OCI-LY3 (cell line): Measurements from ENCODE around the gene PLCB1.

ENCODE experiments used
- H2AFZ ChIP-seq: fragments of 200-600, 300-600 bp; shearing (Covaris generic); 2 replicates; pipeline ENCODE4 v1.6.0; 2014; ENCODE audit warnings: antibody characterized with exemption, low read depth, low read length
- H3K27ac ChIP-seq: fragments of 200-600, 300-600 bp; sonication (generic); 2 replicates; pipeline ENCODE4 v1.5.1; 2014; ENCODE audit warnings: mild to moderate bottlenecking, low read length, moderate library complexity, mixed read lengths
- H3K27me3 ChIP-seq: fragments of 200-600, 300-600 bp; sonication (generic); 2 replicates; pipeline ENCODE4 v1.6.1; 2014; ENCODE audit warnings: low read depth, low read length, mixed read lengths
- H3K36me3 ChIP-seq: fragments of 200-600, 300-600 bp; sonication (generic); replicated peaks from 2 replicates; pipeline ENCODE3; 2014; ENCODE audit warnings: low read depth, low read length, mixed read lengths
- H3K4me1 ChIP-seq: fragments of 300-600, 200-600 bp; sonication (generic); 2 replicates; pipeline ENCODE4 v1.6.1; 2014; ENCODE audit warnings: low read length, mixed read lengths
- H3K4me2 ChIP-seq: fragments of 200-600, 300-600 bp; sonication (generic); 2 replicates; pipeline ENCODE4 v1.6.1; 2014; ENCODE audit warnings: low read length, mixed read lengths
- H3K4me3 ChIP-seq: fragments of 300-600, 200-600 bp; sonication (generic); 2 replicates; pipeline ENCODE4 v1.5.1; 2014; ENCODE audit warnings: antibody characterized with exemption, mild to moderate bottlenecking, low read length, moderate library complexity
- H3K79me2 ChIP-seq: fragments of 300-600, 200-600 bp; shearing (Covaris generic); 2 replicates; pipeline ENCODE4 v1.6.1; 2014; ENCODE audit warnings: mild to moderate bottlenecking, low read length, mixed read lengths
- H3K9ac ChIP-seq: fragments of 300-600, 200-600 bp; shearing (Covaris generic); 2 replicates; pipeline ENCODE4 v1.6.0; 2014; ENCODE audit warnings: mild to moderate bottlenecking, low read length, moderate library complexity
- H3K9me3 ChIP-seq: fragments of 200-600, 300-600 bp; shearing (Covaris generic); 2 replicates; pipeline ENCODE4 v1.6.1; 2014; ENCODE audit warnings: low read length, mixed read lengths; ENCODE audit not compliant: insufficient read depth
- H4K20me1 ChIP-seq: fragments of 200-600, 300-600 bp; sonication (generic); 2 replicates; pipeline ENCODE4 v1.6.1; 2016; ENCODE audit warnings: low read length, mixed read lengths; ENCODE audit not compliant: insufficient read depth
- EZH2phosphoT487 ChIP-seq: fragments of 200-600 bp; shearing (Covaris generic); IDR thresholded peaks from 2 replicates; pipeline ENCODE4 v1.6.1; 2018; ENCODE audit warnings: antibody characterized with exemption, mixed run types, low read depth
- TF ChIP-seq, protein P1 (sequence below): fragments of 200-600, 300-600 bp; sonication (generic); IDR thresholded peaks from 2 replicates; pipeline ENCODE4 v1.5.1; 2014; ENCODE audit warnings: antibody characterized with exemption, low read length, low read depth

PLCB1 gene

DNA sequence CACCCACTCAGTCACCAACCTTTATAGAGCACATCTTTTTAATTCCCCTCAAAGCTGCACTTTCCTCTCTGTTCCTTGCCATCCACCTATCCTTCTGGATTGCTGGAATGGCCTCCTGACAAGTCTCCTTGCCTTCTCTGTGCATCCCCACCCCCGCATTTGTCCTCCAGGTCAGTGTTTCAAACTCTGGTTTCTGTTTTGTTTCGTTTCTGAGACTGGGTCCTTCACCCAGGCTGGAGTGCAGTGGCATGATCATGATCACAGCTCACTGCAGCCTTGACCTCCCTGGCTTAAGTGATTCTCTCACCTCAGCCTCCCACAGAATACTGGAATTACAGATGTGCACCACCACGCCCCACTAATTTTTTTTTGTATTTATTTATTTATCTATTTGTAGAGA lies 96.2 kb downstream of the PLCB1 start:
- Histone ChIP-seq H3K9ac (no peak overlapping the region), H4K20me1 (no peaks in the 10 kb centered on the region), H3K79me2 (no peaks in the 10 kb centered on the region), H3K4me1 (peaks cover 12% of the 10 kb centered on the region), H3K4me3 (no peak overlapping the region), H2AFZ (no peak overlapping the region; the same call in 1 of the 2 replicates), H3K27me3 (no peaks in the 10 kb centered on the region), H3K9me3 (no peaks in the 10 kb centered on the region), H3K4me2 (peak overlapping the region; percentile 25; the same call in 1 of the 2 replicates), H3K27ac (no peak overlapping the region), H3K36me3 (no peaks in the 10 kb centered on the region)
- TF ChIP-seq, protein P1, sequence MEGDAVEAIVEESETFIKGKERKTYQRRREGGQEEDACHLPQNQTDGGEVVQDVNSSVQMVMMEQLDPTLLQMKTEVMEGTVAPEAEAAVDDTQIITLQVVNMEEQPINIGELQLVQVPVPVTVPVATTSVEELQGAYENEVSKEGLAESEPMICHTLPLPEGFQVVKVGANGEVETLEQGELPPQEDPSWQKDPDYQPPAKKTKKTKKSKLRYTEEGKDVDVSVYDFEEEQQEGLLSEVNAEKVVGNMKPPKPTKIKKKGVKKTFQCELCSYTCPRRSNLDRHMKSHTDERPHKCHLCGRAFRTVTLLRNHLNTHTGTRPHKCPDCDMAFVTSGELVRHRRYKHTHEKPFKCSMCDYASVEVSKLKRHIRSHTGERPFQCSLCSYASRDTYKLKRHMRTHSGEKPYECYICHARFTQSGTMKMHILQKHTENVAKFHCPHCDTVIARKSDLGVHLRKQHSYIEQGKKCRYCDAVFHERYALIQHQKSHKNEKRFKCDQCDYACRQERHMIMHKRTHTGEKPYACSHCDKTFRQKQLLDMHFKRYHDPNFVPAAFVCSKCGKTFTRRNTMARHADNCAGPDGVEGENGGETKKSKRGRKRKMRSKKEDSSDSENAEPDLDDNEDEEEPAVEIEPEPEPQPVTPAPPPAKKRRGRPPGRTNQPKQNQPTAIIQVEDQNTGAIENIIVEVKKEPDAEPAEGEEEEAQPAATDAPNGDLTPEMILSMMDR, result no peak
- no peak for TF ChIP-seq EZH2phosphoT487

DNA sequence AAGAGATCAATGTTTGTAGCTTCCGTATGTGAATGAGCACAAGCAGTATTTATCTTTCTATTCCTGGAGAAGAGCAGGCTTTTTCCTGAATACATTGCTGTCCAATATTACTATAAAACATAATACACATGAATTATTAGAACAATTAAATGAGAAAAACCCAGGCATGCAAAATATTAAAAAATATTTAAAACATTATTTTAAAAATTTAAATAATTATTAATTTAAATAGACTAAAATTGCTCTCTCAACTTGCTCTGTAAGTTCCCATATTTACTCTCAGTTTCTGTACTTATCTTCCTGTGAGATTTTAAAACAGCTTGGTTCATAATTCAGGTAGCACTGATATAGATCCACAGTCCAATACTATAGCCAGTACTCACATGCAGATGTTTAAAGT lies 97.0 kb downstream of the PLCB1 start:
- no peaks in the 10 kb centered on the region for H3K36me3 ChIP-seq
- H3K9ac ChIP-seq, result no peak overlapping the region
- no peaks in the 10 kb centered on the region for H3K9me3 ChIP-seq
- H4K20me1 ChIP-seq, result no peaks in the 10 kb centered on the region
- TF ChIP-seq EZH2phosphoT487, result no peak
- TF ChIP-seq, protein P1, result no peak
- H3K27ac ChIP-seq, result no peak overlapping the region
- peaks cover 12% of the 10 kb centered on the region for H3K4me1 ChIP-seq
- H3K27me3 ChIP-seq, result no peaks in the 10 kb centered on the region
- no peak overlapping the region for H3K4me3 ChIP-seq
- no peak overlapping the region for H3K4me2 ChIP-seq
- no peaks in the 10 kb centered on the region for H3K79me2 ChIP-seq
- H2AFZ ChIP-seq, result no peak overlapping the region

DNA sequence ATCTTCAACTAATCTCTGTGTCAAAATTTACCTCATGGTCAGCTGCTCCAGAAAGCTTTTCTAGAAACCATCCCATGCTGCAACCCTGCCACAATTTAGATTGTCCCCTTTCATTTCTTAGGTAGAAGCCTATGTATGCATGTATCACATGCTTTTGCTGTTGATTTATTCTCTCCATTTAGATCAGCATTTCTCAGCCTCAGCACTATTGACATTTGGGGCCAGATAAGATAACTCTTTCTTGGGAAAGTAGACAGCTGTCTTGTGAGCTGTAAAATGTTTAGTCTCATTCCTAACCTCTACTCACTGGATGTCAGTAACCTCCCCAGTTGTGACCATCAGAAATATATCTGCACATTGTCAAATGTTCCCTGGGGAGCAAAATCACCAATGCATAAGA lies 99.0 kb downstream of the PLCB1 start:
- Histone ChIP-seq H3K4me1 (peaks cover 6% of the 10 kb centered on the region; the same call in 1 of the 2 replicates), H3K9ac (no peak overlapping the region), H3K79me2 (no peaks in the 10 kb centered on the region), H2AFZ (no peak overlapping the region), H3K36me3 (no peaks in the 10 kb centered on the region), H3K27me3 (no peaks in the 10 kb centered on the region), H4K20me1 (no peaks in the 10 kb centered on the region), H3K9me3 (no peaks in the 10 kb centered on the region), H3K4me3 (no peak overlapping the region), H3K27ac (no peak overlapping the region), H3K4me2 (no peak overlapping the region)
- no peak for TF ChIP-seq EZH2phosphoT487
- TF ChIP-seq, protein P1, result no peak

DNA sequence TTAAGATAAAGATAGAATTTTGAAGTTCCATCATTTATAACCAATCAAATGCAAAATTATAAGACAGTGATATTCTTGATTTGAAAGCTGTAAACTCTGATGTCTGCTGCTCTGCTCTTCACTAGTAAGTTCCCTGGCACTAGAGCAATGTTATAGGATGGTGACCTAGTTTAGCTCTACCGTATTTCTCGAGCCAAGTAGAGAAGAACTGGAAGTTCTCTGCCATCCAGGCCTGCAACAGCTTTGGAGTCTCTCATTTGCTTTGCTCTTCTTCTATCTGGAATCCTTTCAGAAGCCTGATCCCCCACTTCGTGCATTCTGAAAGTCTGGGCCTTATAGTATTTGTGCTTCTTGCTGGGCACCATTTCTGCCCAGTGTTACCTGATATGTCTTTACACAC lies 100.3 kb downstream of the PLCB1 start:
- Histone ChIP-seq H3K79me2 (no peaks in the 10 kb centered on the region), H3K9me3 (no peaks in the 10 kb centered on the region), H2AFZ (no peak overlapping the region), H4K20me1 (no peaks in the 10 kb centered on the region), H3K4me3 (no peak overlapping the region), H3K27me3 (no peaks in the 10 kb centered on the region), H3K36me3 (no peaks in the 10 kb centered on the region), H3K9ac (no peak overlapping the region), H3K4me1 (peaks cover 6% of the 10 kb centered on the region; the same call in 1 of the 2 replicates), H3K27ac (no peak overlapping the region), H3K4me2 (no peak overlapping the region)
- TF ChIP-seq, protein P1, result no peak
- TF ChIP-seq EZH2phosphoT487, result no peak
